Calu3 (cell line): ENCODE measurements around the gene SMOC1. TPM values are rescaled to one million over a fixed set of nuclear protein-coding genes. Genes with fewer than 3 reads are reported as not detected.
"Not testable (repeated sequence)": the region's sequence is repeated elsewhere in the genome, so short reads cannot be mapped to it uniquely, and the experiment has no call there.

Experiments used
- BruUV-seq: library from RNA; stranded (reverse); fragments of 400-500 nt; replicated peaks from 2 replicates; lab custom pipeline; 2021; lab: Mats Ljungman, UMichigan
- CTCF ChIA-PET: fragments of 300-600 bp; sonication (Branson Sonifier 250); formaldehyde crosslinking; loops from one replicate; lab custom pipeline; 2022; ENCODE audit warnings: antibody characterized with exemption; lab: Charles Lee
- DNase-seq: peaks from one replicate; pipeline ENCODE4 v3.0.0; 2022
- H3K27ac Mint-ChIP-seq: one replicate; pipeline ENCODE4 v1.8.0; 2022; ENCODE audit warnings: mixed read lengths; ENCODE audit not compliant: unreplicated experiment
- H3K27me3 Mint-ChIP-seq: one replicate; pipeline ENCODE4 v1.8.0; 2022; ENCODE audit warnings: mixed read lengths; ENCODE audit not compliant: unreplicated experiment
- H3K36me3 Mint-ChIP-seq: one replicate; pipeline ENCODE4 v1.8.0; 2022; ENCODE audit warnings: mild to moderate bottlenecking, moderate library complexity, mixed read lengths; ENCODE audit not compliant: insufficient read depth, unreplicated experiment
- H3K4me1 Mint-ChIP-seq: one replicate; pipeline ENCODE4 v1.8.0; 2022; ENCODE audit warnings: mild to moderate bottlenecking, low read depth, mixed read lengths; ENCODE audit not compliant: unreplicated experiment
- H3K4me3 Mint-ChIP-seq: one replicate; pipeline ENCODE4 v1.8.0; 2022; ENCODE audit warnings: mild to moderate bottlenecking, low read depth, moderate library complexity, mixed read lengths; ENCODE audit not compliant: unreplicated experiment
- H3K9me3 Mint-ChIP-seq: one replicate; pipeline ENCODE4 v1.8.0; 2022; ENCODE audit warnings: low read depth, mixed read lengths; ENCODE audit not compliant: unreplicated experiment
- intact Hi-C: fragments of 100-400 bp; cut with micrococcal nuclease; formaldehyde crosslinking; loops from one replicate; pipeline ENCODE4 v1.10.0; 2022; ENCODE audit not compliant: unreplicated experiment
- total RNA-seq: library from RNA; stranded (reverse); gene quantifications from 2 replicates; pipeline ENCODE4 v1.2.3, GENCODE V29; 2022
- TF ChIP-seq, protein P1 (sequence below): fragments of 200-600 bp; IDR thresholded peaks from one replicate; pipeline ENCODE4 v1.8.0; 2022; ENCODE audit warnings: antibody characterized with exemption; ENCODE audit not compliant: unreplicated experiment

Gene SMOC1
- total RNA-seq, 1 experiment from 2014 or later, result 39.6 TPM

- CTCF ChIA-PET, result no interaction called here
- Mint-ChIP-seq H3K27me3 (no peaks in the 10 kb centered on the region), H3K4me3 (no peak overlapping the region), H3K9me3 (peaks cover 10% of the 10 kb centered on the region), H3K36me3 (peaks cover 6% of the 10 kb centered on the region), H3K4me1 (no peaks in the 10 kb centered on the region), H3K27ac (no peak overlapping the region)
- TF ChIP-seq, protein P1, sequence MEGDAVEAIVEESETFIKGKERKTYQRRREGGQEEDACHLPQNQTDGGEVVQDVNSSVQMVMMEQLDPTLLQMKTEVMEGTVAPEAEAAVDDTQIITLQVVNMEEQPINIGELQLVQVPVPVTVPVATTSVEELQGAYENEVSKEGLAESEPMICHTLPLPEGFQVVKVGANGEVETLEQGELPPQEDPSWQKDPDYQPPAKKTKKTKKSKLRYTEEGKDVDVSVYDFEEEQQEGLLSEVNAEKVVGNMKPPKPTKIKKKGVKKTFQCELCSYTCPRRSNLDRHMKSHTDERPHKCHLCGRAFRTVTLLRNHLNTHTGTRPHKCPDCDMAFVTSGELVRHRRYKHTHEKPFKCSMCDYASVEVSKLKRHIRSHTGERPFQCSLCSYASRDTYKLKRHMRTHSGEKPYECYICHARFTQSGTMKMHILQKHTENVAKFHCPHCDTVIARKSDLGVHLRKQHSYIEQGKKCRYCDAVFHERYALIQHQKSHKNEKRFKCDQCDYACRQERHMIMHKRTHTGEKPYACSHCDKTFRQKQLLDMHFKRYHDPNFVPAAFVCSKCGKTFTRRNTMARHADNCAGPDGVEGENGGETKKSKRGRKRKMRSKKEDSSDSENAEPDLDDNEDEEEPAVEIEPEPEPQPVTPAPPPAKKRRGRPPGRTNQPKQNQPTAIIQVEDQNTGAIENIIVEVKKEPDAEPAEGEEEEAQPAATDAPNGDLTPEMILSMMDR, result no peak
- intact Hi-C loops, result no loop called here
- BruUV-seq, result no TSS peak
- DNase-seq, result no peak
Measured at GRCh38 chr14:69901113-69901951, 22.1 kb downstream of the SMOC1 start.

DNA sequence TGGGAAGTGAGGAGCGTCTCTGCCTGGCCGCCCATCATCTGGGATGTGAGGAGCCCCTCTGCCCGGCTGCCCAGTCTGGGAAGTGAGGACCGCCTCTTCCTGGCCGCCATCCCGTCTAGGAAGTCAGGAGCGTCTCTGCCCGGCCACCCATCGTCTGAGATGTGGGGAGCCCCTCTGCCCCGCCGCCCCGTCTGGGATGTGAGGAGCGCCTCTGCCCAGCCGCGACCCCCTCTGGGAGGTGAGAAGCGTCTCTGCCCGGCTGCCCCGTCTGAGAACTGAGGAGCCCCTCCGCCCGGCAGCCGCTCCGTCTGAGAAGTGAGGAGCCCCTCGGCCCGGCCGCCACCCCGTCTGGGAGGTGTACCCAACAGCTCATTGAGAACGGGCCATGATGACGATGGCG is 23.8 kb downstream of the SMOC1 start:
- intact Hi-C loops, H3K27ac Mint-ChIP-seq, DNase-seq, BruUV-seq, H3K36me3 Mint-ChIP-seq, H3K27me3 Mint-ChIP-seq, H3K4me3 Mint-ChIP-seq, H3K4me1 Mint-ChIP-seq, CTCF ChIA-PET, H3K9me3 Mint-ChIP-seq: not testable (repeated sequence)

GRCh38 chr14:69904246-69904645 is 25.0 kb downstream of the SMOC1 start:
- no TSS peak for BruUV-seq
- Mint-ChIP-seq H3K36me3 (no peaks in the 10 kb centered on the region), H3K9me3 (no peaks in the 10 kb centered on the region), H3K27ac (no peak overlapping the region), H3K27me3 (no peaks in the 10 kb centered on the region), H3K4me1 (no peaks in the 10 kb centered on the region), H3K4me3 (no peak overlapping the region)
- no peak for DNase-seq
- intact Hi-C loops, result no loop called here
- TF ChIP-seq, protein P1, result no peak
- CTCF ChIA-PET, result interaction anchor here (0.6 kb wide), 1 partner anchor 441 kb away, joined by 3 read pairs; no protein-coding TSS in a partner anchor

DNA sequence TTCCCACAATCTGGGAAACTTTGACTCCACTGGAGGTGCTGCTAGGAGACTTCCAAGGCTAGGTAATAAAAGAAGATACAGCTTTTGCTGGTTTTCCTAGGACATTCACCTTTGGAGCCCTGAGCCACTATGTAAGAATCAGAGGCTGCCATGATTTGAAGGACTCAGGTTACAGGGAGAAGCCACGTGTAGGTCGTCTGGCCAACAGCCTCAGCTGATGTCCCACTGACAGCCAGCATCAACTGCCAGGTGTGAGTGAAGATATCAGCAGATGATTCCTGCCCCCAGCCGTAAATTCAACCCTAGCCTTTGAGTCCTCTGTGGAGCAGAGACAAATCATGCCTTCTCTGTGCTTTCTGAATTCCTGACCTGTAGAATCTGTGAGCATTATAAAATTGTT is 27.0 kb downstream of the SMOC1 start:
- CTCF ChIA-PET, result no interaction called here
- no TSS peak for BruUV-seq
- no peaks in the 10 kb centered on the region for H3K36me3 Mint-ChIP-seq
- no peak overlapping the region for H3K4me3 Mint-ChIP-seq
- TF ChIP-seq, protein P1, result no peak
- intact Hi-C loops, result no loop called here
- no peaks in the 10 kb centered on the region for H3K27me3 Mint-ChIP-seq
- no peak for DNase-seq
- H3K9me3 Mint-ChIP-seq, result no peaks in the 10 kb centered on the region
- H3K4me1 Mint-ChIP-seq, result no peaks in the 10 kb centered on the region
- H3K27ac Mint-ChIP-seq, result no peak overlapping the region
